OCI-LY1 (cell line): ENCODE measurements around the gene BTBD16.

Experiments used
- CTCF ChIP-seq: fragments of 200-600 bp; sonication (generic), shearing (Covaris generic); IDR thresholded peaks from 2 replicates; pipeline ENCODE4 v1.5.1; 2017; ENCODE audit warnings: mild to moderate bottlenecking, antibody characterized with exemption, low read length, moderate library complexity, mixed read lengths
- EZH2 ChIP-seq: fragments of 200-600 bp; sonication (generic), shearing (Covaris generic); IDR thresholded peaks from 2 replicates; pipeline ENCODE4 v1.8.0; 2017; ENCODE audit warnings: borderline replicate concordance, mixed run types, mild to moderate bottlenecking, antibody characterized with exemption, low read length, moderate library complexity, mixed read lengths

GRCh38 chr10:122362621-122363020, 91.5 kb downstream of the BTBD16 start:
- no peak for TF ChIP-seq EZH2
- no peak for TF ChIP-seq CTCF
